IMR-90 (cell line): ENCODE data around the gene KCTD11. TPM values are rescaled to one million over a fixed set of nuclear protein-coding genes. Genes with fewer than 3 reads are reported as not detected.
A peak's percentile ranks its signal among the peaks of the same experiment; 100 is the strongest.

Experiments
- ATAC-seq: fragments of 200-7000 bp; cut with Tn5 transposase; 2 replicates; pipeline ENCODE4 v1.9.1; 2020; ENCODE audit warnings: low read depth, mild to moderate bottlenecking, moderate library complexity
- BruUV-seq: library from RNA; stranded (reverse); fragments of 400-500 nt; replicated peaks from 2 replicates; lab custom pipeline; 2021; lab: Mats Ljungman, UMichigan
- CTCF ChIA-PET: fragments of 300-600 bp; formaldehyde crosslinking; extraction: SDS; loops from one replicate; lab custom pipeline; 2021; ENCODE audit warnings: antibody characterized with exemption; lab: Yijun Ruan, JAX
- POLR2A ChIA-PET: fragments of 300-600 bp; sonication (Branson Sonifier 250); formaldehyde crosslinking; loops from one replicate; lab custom pipeline; 2022; ENCODE audit warnings: antibody characterized with exemption; ENCODE audit not compliant: unreplicated experiment; lab: Charles Lee
- DNase-seq: peaks from one replicate; pipeline ENCODE4 v3.0.0; 2013
- H2AFZ ChIP-seq: replicated peaks from 2 replicates; pipeline ENCODE3; 2013; ENCODE audit warnings: low read length, mild to moderate bottlenecking; ENCODE audit not compliant: poor library complexity
- H2AK5ac ChIP-seq: 2 replicates; pipeline ENCODE4 v1.6.1; 2013; ENCODE audit warnings: low read depth, low read length, inconsistent platforms
- H2AK9ac ChIP-seq: replicated peaks from 2 replicates; pipeline ENCODE3; 2013; ENCODE audit warnings: mild to moderate bottlenecking, low read depth, low read length, moderate library complexity; ENCODE audit not compliant: poor library complexity
- H2BK120ac ChIP-seq: 2 replicates; pipeline ENCODE4 v1.6.1; 2013; ENCODE audit warnings: low read depth, low read length, inconsistent platforms
- H2BK15ac ChIP-seq: 3 replicates; pipeline ENCODE4 v1.6.1; 2013; ENCODE audit warnings: low read depth, low read length, inconsistent platforms
- H2BK20ac ChIP-seq: 2 replicates; pipeline ENCODE4 v1.6.1; 2013; ENCODE audit warnings: low read depth, mild to moderate bottlenecking, inconsistent platforms, low read length, moderate library complexity
- H2BK5ac ChIP-seq: 2 replicates; pipeline ENCODE4 v1.6.1; 2013; ENCODE audit warnings: mild to moderate bottlenecking, low read depth, low read length, inconsistent platforms; ENCODE audit not compliant: poor library complexity, severe bottlenecking
- H3K14ac ChIP-seq: replicated peaks from 2 replicates; pipeline ENCODE4 v1.6.1; 2013; ENCODE audit warnings: low read depth, low read length, inconsistent platforms
- H3K18ac ChIP-seq: 2 replicates; pipeline ENCODE4 v1.6.1; 2013; ENCODE audit warnings: low read depth, low read length, control low read depth
- H3K23ac ChIP-seq: 2 replicates; pipeline ENCODE4 v1.6.1; 2013; ENCODE audit warnings: low read depth, low read length, inconsistent platforms
- H3K27ac ChIP-seq: 2 replicates; pipeline ENCODE4 v1.5.1; 2013; ENCODE audit warnings: mild to moderate bottlenecking, control low read depth, low read length; ENCODE audit not compliant: insufficient read depth
- H3K27me3 ChIP-seq: 2 replicates; pipeline ENCODE4 v1.6.1; 2013; ENCODE audit warnings: low read length; ENCODE audit not compliant: control insufficient read depth, insufficient read depth
- H3K36me3 ChIP-seq: 2 replicates; pipeline ENCODE4 v1.6.1; 2013; ENCODE audit warnings: low read length, mixed read lengths; ENCODE audit not compliant: control insufficient read depth, insufficient read depth
- H3K4ac ChIP-seq: 2 replicates; pipeline ENCODE4 v1.6.1; 2013; ENCODE audit warnings: low read depth, low read length, inconsistent platforms
- H3K4me1 ChIP-seq: 2 replicates; pipeline ENCODE4 v1.6.1; 2013; ENCODE audit warnings: low read length, mixed read lengths; ENCODE audit not compliant: control insufficient read depth, insufficient read depth
- H3K4me2 ChIP-seq: 2 replicates; pipeline ENCODE4 v1.6.1; 2013; ENCODE audit warnings: low read depth, mild to moderate bottlenecking, control low read depth, low read length, moderate library complexity
- H3K4me3 ChIP-seq: 2 replicates; pipeline ENCODE4 v1.5.1; 2013; ENCODE audit warnings: low read depth, mild to moderate bottlenecking, control low read depth, low read length, moderate library complexity; ENCODE audit not compliant: insufficient read depth
- H3K56ac ChIP-seq: 2 replicates; pipeline ENCODE4 v1.6.1; 2013; ENCODE audit warnings: low read length, inconsistent platforms; ENCODE audit not compliant: insufficient read depth; ENCODE audit errors: extremely low read depth
- H3K79me1 ChIP-seq, 2 experiments: 2 replicates each; pipeline ENCODE4 v1.6.1; 2013; ENCODE audit warnings: low read length in 2 of 2, inconsistent platforms in 1 of 2, low read depth in 1 of 2
- H3K9ac ChIP-seq: 2 replicates; pipeline ENCODE4 v1.6.1; 2013; ENCODE audit warnings: low read depth, low read length, control low read depth
- H3K9me1 ChIP-seq: 2 replicates; pipeline ENCODE4 v1.6.1; 2013; ENCODE audit warnings: low read length, inconsistent platforms; ENCODE audit not compliant: insufficient read depth
- H3K9me3 ChIP-seq: 2 replicates; pipeline ENCODE4 v1.6.1; 2013; ENCODE audit warnings: low read length; ENCODE audit not compliant: control insufficient read depth, insufficient read depth
- H4K20me1 ChIP-seq: 2 replicates; pipeline ENCODE4 v1.6.1; 2013; ENCODE audit warnings: low read length, inconsistent platforms; ENCODE audit not compliant: insufficient read depth
- H4K5ac ChIP-seq: 2 replicates; pipeline ENCODE4 v1.6.1; 2013; ENCODE audit warnings: mild to moderate bottlenecking, low read depth, low read length, control low read depth
- H4K8ac ChIP-seq, 2 experiments: 2 replicates each; pipeline ENCODE4 v1.6.1; 2013; ENCODE audit warnings: low read depth in 2 of 2, low read length in 2 of 2, control low read depth in 1 of 2, inconsistent platforms in 1 of 2
- H4K91ac ChIP-seq: 2 replicates; pipeline ENCODE4 v1.6.1; 2013; ENCODE audit warnings: low read depth, low read length, inconsistent platforms; ENCODE audit not compliant: insufficient read depth
- BHLHE40 ChIP-seq: fragments of 150-350 bp; IDR thresholded peaks from 2 replicates; pipeline ENCODE4 v1.6.1; 2016; ENCODE audit warnings: mild to moderate bottlenecking, low read depth, low read length
- CEBPB ChIP-seq: IDR thresholded peaks from 2 replicates; pipeline ENCODE4 v1.6.1; 2012; ENCODE audit warnings: low read depth, low read length, improper control_type of control experiment
- CHD1 ChIP-seq: IDR thresholded peaks from 2 replicates; pipeline ENCODE4 v1.6.1; 2012; ENCODE audit warnings: low read depth, low read length, improper control_type of control experiment
- ELK1 ChIP-seq: fragments of 150-350 bp; IDR thresholded peaks from 2 replicates; pipeline ENCODE4 v1.6.1; 2016; ENCODE audit warnings: low read depth, mild to moderate bottlenecking, low read length, moderate library complexity, borderline replicate concordance
- FOS ChIP-seq: fragments of 150-350 bp; IDR thresholded peaks from 2 replicates; pipeline ENCODE4 v1.6.1; 2016; ENCODE audit warnings: low read depth, low read length
- MAFK ChIP-seq: IDR thresholded peaks from 2 replicates; pipeline ENCODE4 v1.6.1; 2012; ENCODE audit warnings: low read depth, low read length, improper control_type of control experiment
- MAZ ChIP-seq: IDR thresholded peaks from 2 replicates; pipeline ENCODE4 v1.6.1; 2012; ENCODE audit warnings: low read depth, mild to moderate bottlenecking, low read length, improper control_type of control experiment, moderate library complexity, borderline replicate concordance
- MXI1 ChIP-seq: IDR thresholded peaks from 2 replicates; pipeline ENCODE4 v1.6.1; 2012; ENCODE audit warnings: low read depth, mild to moderate bottlenecking, low read length, moderate library complexity, borderline replicate concordance
- NFE2L2 ChIP-seq: fragments of 150-350 bp; IDR thresholded peaks from 2 replicates; pipeline ENCODE4 v1.6.1; 2016; ENCODE audit warnings: low read depth, mild to moderate bottlenecking, low read length
- RCOR1 ChIP-seq: IDR thresholded peaks from 2 replicates; pipeline ENCODE4 v1.6.1; 2012; ENCODE audit warnings: mild to moderate bottlenecking, low read length, improper control_type of control experiment; ENCODE audit not compliant: insufficient replicate concordance
- RFX5 ChIP-seq: IDR thresholded peaks from 2 replicates; pipeline ENCODE4 v1.8.0; 2012; ENCODE audit warnings: low read depth, mild to moderate bottlenecking, low read length, moderate library complexity
- WGBS, 2 experiments: methylation state at CpG; one replicate each; pipeline versions ENCODE4 v1.1.5 to v1.1.7; 2013; ENCODE audit warnings: missing lambda C conversion rate in 2 of 2; ENCODE audit not compliant: insufficient read length in 1 of 2; ENCODE audit errors: extremely low coverage in 2 of 2; 5-methylcytosine and 5-hydroxymethylcytosine counted together
- dilution Hi-C: fragments of 300-500 bp; cut with HindIII; formaldehyde crosslinking; loops from one replicate; pipeline ENCODE4 v1.14.3; 2018; ENCODE audit warnings: low sequenced_read_pairs; ENCODE audit not compliant: unreplicated experiment
- in situ Hi-C: fragments of 300-500 bp; cut with MboI; formaldehyde crosslinking; loops from 3 replicates; pipeline ENCODE4 v1.14.3; 2019; ENCODE audit warnings: low sequenced_read_pairs, inconsistent platforms, mixed read lengths
- intact Hi-C: fragments of 100-400 bp; cut with micrococcal nuclease; formaldehyde crosslinking; loops from 2 replicates; pipeline ENCODE4 v1.10.0; 2022
- polyA plus RNA-seq, 3 experiments: library from polyadenylated mRNA; depleted of rRNA; stranded (reverse); fragments of >200 nt; gene quantifications; 2 replicates each; pipeline ENCODE4 v1.2.3, GENCODE V29; 2012; ENCODE audit warnings: low replicate concordance in 1 of 3
- total RNA-seq: library from RNA; depleted of rRNA; stranded (reverse); fragments of >200 nt; gene quantifications from 2 replicates; pipeline ENCODE4 v1.2.3, GENCODE V29; 2012
- TF ChIP-seq, protein P1 (sequence below): fragments of 150-350 bp; IDR thresholded peaks from 2 replicates; pipeline ENCODE4 v1.6.1; 2017; ENCODE audit warnings: mild to moderate bottlenecking, antibody characterized with exemption, low read length, low read depth

Gene KCTD11
- total and polyA plus RNA-seq, 2 of the 4 experiments (the other 2 are of a cell fraction), result 10.8 to 16.4 TPM

- Histone ChIP-seq H3K14ac (peak overlapping the region; percentile 42; the same call in 1 of the 2 replicates), H3K4me3 (no peak overlapping the region), H3K4me1 (peaks cover 32% of the 10 kb centered on the region), H3K9ac (no peak overlapping the region; the same call in 1 of the 2 replicates), H3K4me2 (no peak overlapping the region), H3K56ac (no peak overlapping the region), H3K9me3 (no peaks in the 10 kb centered on the region), H3K27me3 (no peaks in the 10 kb centered on the region), H4K91ac (peak overlapping the region; percentile 60; the same call in 1 of the 2 replicates), H3K9me1 (peaks cover 21% of the 10 kb centered on the region), H4K8ac (peak overlapping the region in 1 of 2 experiments; percentile 29; a peak in 1 of 4 replicates), H2AK9ac (peak overlapping the region; percentile 91), H4K20me1 (peaks cover 18% of the 10 kb centered on the region), H3K36me3 (no peaks in the 10 kb centered on the region), H2AK5ac (peak overlapping the region; percentile 53; the same call in 1 of the 2 replicates), H3K4ac (peak overlapping the region; percentile 55), H3K79me1 (peaks cover 20 to 46% of the 10 kb centered on the region in 2 experiments; a peak in 3 of 4 replicates), H2BK15ac (peak overlapping the region; percentile 21; the same call in 1 of the 3 replicates), H3K27ac (0 out of 2 replicates have a peak overlapping the region, but pooled peaks have one; percentile 6), H4K5ac (0 out of 2 replicates have a peak overlapping the region, but pooled peaks have one; percentile 26), H3K18ac (no peak overlapping the region), H3K23ac (no peak overlapping the region), H2BK20ac (no peak overlapping the region), H2AFZ (peak overlapping the region; percentile 83), H2BK5ac (peak overlapping the region; percentile 30), H2BK120ac (no peak overlapping the region)
- BruUV-seq, result no TSS peak
- in situ Hi-C loops, result loop anchor here (5.0 to 10.0 kb wide), 2 partner anchors 37 to 199 kb away; partner anchors contain the start of genes PLSCR3 and TNFSF13
- ChIA-PET POLR2A (no interaction called here), CTCF (interaction anchor here (0.6 to 4.1 kb wide), 6 partner anchors 16 to 205 kb away, joined by 3 to 19 read pairs (median 4); partner anchors contain the start of gene SENP3)
- dilution Hi-C loops, result no loop called here
- intact Hi-C loops, result no loop called here
- ATAC-seq (no peak), DNase-seq (no peak)
- 86% methylated on average over 1 of the region's 8 CpGs; no CpG with 5 or more reads in 1 of the 2 experiments for WGBS, 2 experiments
- no peak for TF ChIP-seq MAFK
- TF ChIP-seq MXI1, result no peak
- TF ChIP-seq RFX5, result no peak
- TF ChIP-seq NFE2L2, result no peak
- TF ChIP-seq MAZ, result no peak
- TF ChIP-seq CHD1, result no peak
- TF ChIP-seq FOS, result no peak
- TF ChIP-seq, protein P1, sequence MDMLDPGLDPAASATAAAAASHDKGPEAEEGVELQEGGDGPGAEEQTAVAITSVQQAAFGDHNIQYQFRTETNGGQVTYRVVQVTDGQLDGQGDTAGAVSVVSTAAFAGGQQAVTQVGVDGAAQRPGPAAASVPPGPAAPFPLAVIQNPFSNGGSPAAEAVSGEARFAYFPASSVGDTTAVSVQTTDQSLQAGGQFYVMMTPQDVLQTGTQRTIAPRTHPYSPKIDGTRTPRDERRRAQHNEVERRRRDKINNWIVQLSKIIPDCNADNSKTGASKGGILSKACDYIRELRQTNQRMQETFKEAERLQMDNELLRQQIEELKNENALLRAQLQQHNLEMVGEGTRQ, result no peak
- TF ChIP-seq RCOR1, result no peak
- TF ChIP-seq BHLHE40, result no peak
- no peak for TF ChIP-seq ELK1
- TF ChIP-seq CEBPB, result no peak
These were observed 3.6 kb downstream of the KCTD11 start for GRCh38 chr17:7355573-7355972.
